ENCODE data around the gene HMOX1. TPM values are rescaled to one million over a fixed set of nuclear protein-coding genes. Genes with fewer than 3 reads are reported as not detected.

Gene HMOX1
- total RNA-seq, 1 experiment from 2014 or later, result 12.1 TPM

GRCh38 chr22:35439365-35439717, 58.4 kb downstream of the HMOX1 start (continued):
- TF ChIP-seq AR (CRISPR knock-in tag; IDR thresholded peaks at IDR 0.05) (no peak), ZBTB43 (CRISPR knock-in tag; IDR thresholded peaks at IDR 0.05) (no peak), GTF2I (CRISPR knock-in tag; conservative IDR thresholded peaks at IDR 0.05) (no peak)

- POLR2A ChIA-PET, result no interaction called here
- H3K9me3 Mint-ChIP-seq, result peaks cover 11% of the 10 kb centered on the region; the same call in 1 of the 2 replicates
- peaks cover 14% of the 10 kb centered on the region for H3K4me1 Mint-ChIP-seq
- CTCF ChIA-PET, result interaction anchor here (0.7 to 1.7 kb wide), 2 partner anchors 9 to 28 kb away, joined by 4 to 7 read pairs; no protein-coding TSS in a partner anchor
- peaks cover 2% of the 10 kb centered on the region; the same call in 1 of the 2 replicates for H3K27me3 Mint-ChIP-seq (ENCODE audit: low read depth)
- no peak overlapping the region for H3K4me3 Mint-ChIP-seq
- DNase-seq (ENCODE audit: low spot score), result no peak
- H3K36me3 Mint-ChIP-seq, result peaks cover 24% of the 10 kb centered on the region
- H3K27ac Mint-ChIP-seq, result no peak overlapping the region
- ATAC-seq, result no peak
- TF ChIP-seq ZBTB43 (CRISPR knock-in tag; IDR thresholded peaks at IDR 0.05) (no peak), PREB (CRISPR knock-in tag; IDR thresholded peaks at IDR 0.05; ENCODE audit: borderline replicate concordance) (no peak), ZNF232 (CRISPR knock-in tag; IDR thresholded peaks at IDR 0.05) (no peak), IRF1 (CRISPR knock-in tag; IDR thresholded peaks at IDR 0.05) (no peak), JAZF1 (CRISPR knock-in tag; IDR thresholded peaks at IDR 0.05) (no peak), ZSCAN18 (CRISPR knock-in tag; IDR thresholded peaks at IDR 0.05) (no peak), SOX15 (CRISPR knock-in tag; IDR thresholded peaks at IDR 0.05) (no peak), ARID4B (CRISPR knock-in tag; IDR thresholded peaks at IDR 0.05; ENCODE audit: borderline replicate concordance) (no peak), CBFB (CRISPR knock-in tag; IDR thresholded peaks at IDR 0.05; ENCODE audit: low read depth) (no peak), SMAD3 (CRISPR knock-in tag; IDR thresholded peaks at IDR 0.05; ENCODE audit: borderline replicate concordance) (no peak), NFYB (CRISPR knock-in tag; conservative IDR thresholded peaks at IDR 0.05; ENCODE audit: low read depth) (no peak), JUN (CRISPR knock-in tag; IDR thresholded peaks at IDR 0.05) (no peak), NFATC4 (CRISPR knock-in tag; IDR thresholded peaks at IDR 0.05) (no peak), ERG (CRISPR knock-in tag; IDR thresholded peaks at IDR 0.05) (no peak), HMGXB4 (CRISPR knock-in tag; IDR thresholded peaks at IDR 0.05) (no peak), FOXK1 (CRISPR knock-in tag; IDR thresholded peaks at IDR 0.05) (no peak), MLX (CRISPR knock-in tag; IDR thresholded peaks at IDR 0.05) (no peak)
Observed at GRCh38 chr22:35440129-35440528, 59.2 kb downstream of the HMOX1 start.

All from WTC11 (cell line).